ENCODE results near the gene CENPP.

- TF ChIP-seq CTCF (conservative IDR thresholded peaks at IDR 0.05; ENCODE audit: low read depth, low read length) (no peak), EZH2 (IDR thresholded peaks at IDR 0.05; ENCODE audit: low read length, unreplicated experiment) (no peak)
These were observed 292.3 kb downstream of the CENPP start for GRCh38 chr9:92617951-92618510.

Data from PC-3 (cell line).